Measurements from ENCODE around the gene HOXA13.

Gene HOXA13

GRCh38 chr7:27198871-27199801, 755 bp downstream of the HOXA13 start:
- Histone ChIP-seq H3K36me3 (ENCODE audit: control insufficient read depth, insufficient read depth, low read length) (no peaks in the 10 kb centered on the region), H3K9me3 (ENCODE audit: control insufficient read depth, low read length) (no peaks in the 10 kb centered on the region), H3K27ac (ENCODE audit: insufficient read depth, low read depth, low read length, poor library complexity, severe bottlenecking) (no peak overlapping the region), H3K4me3 (ENCODE audit: insufficient read depth, low read depth, low read length) (no peak overlapping the region), H3K4me1 (ENCODE audit: control insufficient read depth, insufficient read depth, low read length) (no peaks in the 10 kb centered on the region), H3K27me3 (ENCODE audit: control insufficient read depth, insufficient read depth, low read length, poor library complexity, severe bottlenecking) (peaks cover 99% of the 10 kb centered on the region)
- 2 to 3% methylated on average over 93 of the region's 93 CpGs for WGBS, 2 experiments

DNA sequence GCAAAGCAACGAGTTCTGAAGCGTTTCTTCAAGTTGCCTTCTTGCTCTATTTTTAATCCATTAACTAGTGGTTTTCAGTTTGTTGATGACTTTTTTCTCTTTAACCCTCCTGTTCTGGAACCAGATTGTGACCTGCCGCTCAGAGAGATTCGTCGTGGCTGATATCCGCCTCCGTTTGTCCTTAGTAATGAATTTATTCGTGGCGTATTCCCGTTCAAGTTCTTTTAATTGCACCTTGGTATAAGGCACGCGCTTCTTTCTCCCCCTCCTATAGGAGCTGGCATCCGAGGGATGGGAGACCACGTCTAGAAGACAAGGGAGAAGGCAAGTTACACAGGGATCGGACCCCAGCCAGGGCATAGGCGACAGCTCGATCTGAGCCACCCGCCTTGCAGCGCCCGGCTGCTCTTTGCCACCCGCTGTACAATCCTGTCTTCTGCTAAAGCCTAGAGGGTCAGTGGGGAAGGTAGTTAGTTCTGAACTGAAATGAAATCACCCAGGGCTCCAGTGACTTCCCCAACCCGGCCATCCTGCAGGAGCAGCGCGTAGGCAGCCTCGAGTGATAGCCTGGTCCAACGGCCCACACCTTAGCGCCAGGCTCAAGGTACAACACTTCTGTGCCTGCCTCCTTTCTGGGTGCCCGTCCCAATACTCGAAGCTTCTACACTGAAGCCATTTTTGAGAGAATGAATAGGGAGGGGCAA, 1.6 kb downstream of the HOXA13 start:
- no peak overlapping the region for H3K27ac ChIP-seq (ENCODE audit: insufficient read depth, low read depth, low read length, poor library complexity, severe bottlenecking)
- no peaks in the 10 kb centered on the region for H3K4me1 ChIP-seq (ENCODE audit: control insufficient read depth, insufficient read depth, low read length)
- no peaks in the 10 kb centered on the region for H3K36me3 ChIP-seq (ENCODE audit: control insufficient read depth, insufficient read depth, low read length)
- H3K9me3 ChIP-seq (ENCODE audit: control insufficient read depth, low read length) = no peaks in the 10 kb centered on the region
- H3K27me3 ChIP-seq (ENCODE audit: control insufficient read depth, insufficient read depth, low read length, poor library complexity, severe bottlenecking) = peaks cover 99% of the 10 kb centered on the region
- H3K4me3 ChIP-seq (ENCODE audit: insufficient read depth, low read depth, low read length) = no peak overlapping the region
- WGBS, 2 experiments = 10% methylated on average over 29 of the region's 29 CpGs

DNA sequence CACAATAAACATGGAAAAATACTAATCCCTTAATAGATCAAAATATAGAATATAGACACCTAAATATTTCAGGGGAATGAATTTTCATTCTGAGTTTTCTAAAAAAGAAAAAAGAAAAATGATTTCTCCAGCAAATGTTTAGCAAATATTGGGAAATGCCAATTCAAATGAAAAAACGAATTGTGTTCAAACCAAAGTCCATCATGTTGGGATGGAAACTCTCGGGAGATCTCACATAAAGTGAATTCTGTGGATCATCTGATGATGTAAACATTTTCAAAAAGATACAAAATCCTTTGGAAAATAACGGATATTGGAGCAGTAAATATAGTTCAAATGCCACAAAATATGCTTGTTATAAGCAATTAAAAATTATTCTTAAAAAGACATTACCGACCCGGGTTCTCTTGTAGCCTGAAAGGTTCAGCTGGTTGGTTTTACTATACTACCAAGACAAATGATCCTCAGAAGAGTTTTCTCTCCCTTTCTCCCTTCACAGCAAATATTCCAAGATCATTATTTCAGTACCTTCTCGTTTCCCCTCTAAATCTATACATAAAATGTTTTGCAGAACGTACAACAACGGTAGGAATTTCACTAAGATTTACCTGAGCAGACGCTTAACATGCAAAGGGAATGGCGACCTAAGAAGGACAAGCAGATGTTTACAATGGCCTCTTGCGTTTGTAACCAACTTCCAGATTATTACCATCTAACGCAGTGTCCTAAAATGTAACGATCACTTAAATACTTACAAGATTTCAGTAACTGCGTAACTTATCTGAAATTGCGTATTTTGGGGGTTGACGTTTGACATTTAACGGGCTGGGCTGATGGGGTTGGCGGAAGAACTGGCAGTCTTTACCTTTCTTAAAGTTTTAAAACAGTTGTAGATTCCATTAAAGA, 2.5 kb downstream of the HOXA13 start:
- Histone ChIP-seq H3K27me3 (ENCODE audit: control insufficient read depth, insufficient read depth, low read length, poor library complexity, severe bottlenecking) (peaks cover 99% of the 10 kb centered on the region), H3K27ac (ENCODE audit: insufficient read depth, low read depth, low read length, poor library complexity, severe bottlenecking) (no peak overlapping the region), H3K9me3 (ENCODE audit: control insufficient read depth, low read length) (no peaks in the 10 kb centered on the region), H3K36me3 (ENCODE audit: control insufficient read depth, insufficient read depth, low read length) (no peaks in the 10 kb centered on the region), H3K4me1 (ENCODE audit: control insufficient read depth, insufficient read depth, low read length) (no peaks in the 10 kb centered on the region), H3K4me3 (ENCODE audit: insufficient read depth, low read depth, low read length) (no peak overlapping the region)
- WGBS, 2 experiments = 29 to 32% methylated on average over 17 of the region's 18 CpGs

- H3K27me3 ChIP-seq (ENCODE audit: control insufficient read depth, insufficient read depth, low read length, poor library complexity, severe bottlenecking) = peaks cover 99% of the 10 kb centered on the region
- no peaks in the 10 kb centered on the region for H3K9me3 ChIP-seq (ENCODE audit: control insufficient read depth, low read length)
These were observed 3.6 kb downstream of the HOXA13 start for GRCh38 chr7:27196287-27196767.

GRCh38 chr7:27194686-27195379, 5.1 kb downstream of the HOXA13 start:
- Histone ChIP-seq H3K4me1 (ENCODE audit: control insufficient read depth, insufficient read depth, low read length) (no peaks in the 10 kb centered on the region), H3K27me3 (ENCODE audit: control insufficient read depth, insufficient read depth, low read length, poor library complexity, severe bottlenecking) (peaks cover 99% of the 10 kb centered on the region), H3K27ac (ENCODE audit: insufficient read depth, low read depth, low read length, poor library complexity, severe bottlenecking) (no peak overlapping the region), H3K36me3 (ENCODE audit: control insufficient read depth, insufficient read depth, low read length) (no peaks in the 10 kb centered on the region), H3K9me3 (ENCODE audit: control insufficient read depth, low read length) (no peaks in the 10 kb centered on the region), H3K4me3 (ENCODE audit: insufficient read depth, low read depth, low read length) (no peak overlapping the region)
- 42 to 50% methylated on average over 9 of the region's 9 CpGs for WGBS, 2 experiments

More at GRCh38 chr7:27196287-27196767, 3.6 kb downstream of the HOXA13 start:
- no peak overlapping the region for H3K27ac ChIP-seq (ENCODE audit: insufficient read depth, low read depth, low read length, poor library complexity, severe bottlenecking)
- no peak overlapping the region for H3K4me3 ChIP-seq (ENCODE audit: insufficient read depth, low read depth, low read length)
- H3K36me3 ChIP-seq (ENCODE audit: control insufficient read depth, insufficient read depth, low read length) = no peaks in the 10 kb centered on the region
- WGBS, 2 experiments = 1 to 4% methylated on average over 6 of the region's 6 CpGs
- no peaks in the 10 kb centered on the region for H3K4me1 ChIP-seq (ENCODE audit: control insufficient read depth, insufficient read depth, low read length)

DNA sequence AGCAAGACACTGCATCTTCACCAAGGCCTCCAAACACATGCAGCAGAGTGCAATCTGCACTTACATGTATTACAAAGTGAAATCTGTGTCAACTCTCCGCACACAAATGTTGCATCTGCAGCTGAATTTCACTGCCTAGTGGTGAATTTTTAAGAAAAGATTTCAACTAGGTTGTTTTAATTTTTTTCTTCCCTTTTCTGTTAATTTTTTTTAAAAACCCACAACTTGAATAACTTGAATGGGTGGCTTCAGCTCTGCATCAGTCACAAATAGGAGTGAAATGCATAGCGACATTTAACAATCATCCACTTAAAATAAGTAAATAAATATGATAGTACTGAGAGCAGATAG, 5.9 kb downstream of the HOXA13 start:
- no peak overlapping the region for H3K27ac ChIP-seq (ENCODE audit: insufficient read depth, low read depth, low read length, poor library complexity, severe bottlenecking)
- no peaks in the 10 kb centered on the region for H3K4me1 ChIP-seq (ENCODE audit: control insufficient read depth, insufficient read depth, low read length)
- peaks cover 100% of the 10 kb centered on the region for H3K27me3 ChIP-seq (ENCODE audit: control insufficient read depth, insufficient read depth, low read length, poor library complexity, severe bottlenecking)
- 8 to 16% methylated on average over 1 to 2 of the region's 2 CpGs for WGBS, 2 experiments
- H3K4me3 ChIP-seq (ENCODE audit: insufficient read depth, low read depth, low read length) = no peak overlapping the region
- H3K9me3 ChIP-seq (ENCODE audit: control insufficient read depth, low read length) = no peaks in the 10 kb centered on the region
- no peaks in the 10 kb centered on the region for H3K36me3 ChIP-seq (ENCODE audit: control insufficient read depth, insufficient read depth, low read length)

DNA sequence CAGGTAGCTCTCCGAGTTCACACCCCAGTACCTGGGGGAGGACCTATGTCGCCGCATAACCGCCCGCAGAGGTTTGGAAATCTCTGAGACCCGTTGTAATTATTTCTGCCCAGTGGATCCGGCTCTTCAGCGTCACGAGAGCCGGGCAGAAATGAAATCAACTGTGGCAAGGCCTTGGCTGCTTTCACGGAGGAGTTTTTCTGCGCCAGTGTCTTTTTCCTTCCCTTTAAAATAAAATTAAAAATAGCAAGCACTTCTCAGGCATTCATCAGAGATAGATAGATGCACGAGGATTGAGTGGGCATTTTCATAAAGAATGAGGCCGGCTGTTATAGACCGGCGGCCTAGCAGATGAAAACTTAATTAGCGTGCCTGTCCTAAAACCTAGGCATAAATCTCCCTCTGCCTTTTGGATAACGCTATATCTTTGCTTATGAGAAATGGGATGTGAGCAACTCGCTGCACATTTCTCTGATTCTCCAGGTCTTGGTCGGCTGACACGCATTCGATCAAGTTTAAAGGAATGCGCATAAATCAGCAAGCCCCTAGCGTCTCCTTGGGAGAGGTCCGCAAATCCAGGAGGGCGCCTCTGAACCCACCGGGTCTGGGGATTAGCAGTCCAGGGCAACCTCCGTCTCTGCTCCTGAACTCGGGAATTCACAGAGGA, 6.4 kb downstream of the HOXA13 start:
- WGBS, 2 experiments = 8 to 10% methylated on average over 29 of the region's 29 CpGs
- Histone ChIP-seq H3K27me3 (ENCODE audit: control insufficient read depth, insufficient read depth, low read length, poor library complexity, severe bottlenecking) (peaks cover 100% of the 10 kb centered on the region), H3K27ac (ENCODE audit: insufficient read depth, low read depth, low read length, poor library complexity, severe bottlenecking) (no peak overlapping the region), H3K4me1 (ENCODE audit: control insufficient read depth, insufficient read depth, low read length) (no peaks in the 10 kb centered on the region), H3K4me3 (ENCODE audit: insufficient read depth, low read depth, low read length) (no peak overlapping the region), H3K36me3 (ENCODE audit: control insufficient read depth, insufficient read depth, low read length) (no peaks in the 10 kb centered on the region), H3K9me3 (ENCODE audit: control insufficient read depth, low read length) (no peaks in the 10 kb centered on the region)

DNA sequence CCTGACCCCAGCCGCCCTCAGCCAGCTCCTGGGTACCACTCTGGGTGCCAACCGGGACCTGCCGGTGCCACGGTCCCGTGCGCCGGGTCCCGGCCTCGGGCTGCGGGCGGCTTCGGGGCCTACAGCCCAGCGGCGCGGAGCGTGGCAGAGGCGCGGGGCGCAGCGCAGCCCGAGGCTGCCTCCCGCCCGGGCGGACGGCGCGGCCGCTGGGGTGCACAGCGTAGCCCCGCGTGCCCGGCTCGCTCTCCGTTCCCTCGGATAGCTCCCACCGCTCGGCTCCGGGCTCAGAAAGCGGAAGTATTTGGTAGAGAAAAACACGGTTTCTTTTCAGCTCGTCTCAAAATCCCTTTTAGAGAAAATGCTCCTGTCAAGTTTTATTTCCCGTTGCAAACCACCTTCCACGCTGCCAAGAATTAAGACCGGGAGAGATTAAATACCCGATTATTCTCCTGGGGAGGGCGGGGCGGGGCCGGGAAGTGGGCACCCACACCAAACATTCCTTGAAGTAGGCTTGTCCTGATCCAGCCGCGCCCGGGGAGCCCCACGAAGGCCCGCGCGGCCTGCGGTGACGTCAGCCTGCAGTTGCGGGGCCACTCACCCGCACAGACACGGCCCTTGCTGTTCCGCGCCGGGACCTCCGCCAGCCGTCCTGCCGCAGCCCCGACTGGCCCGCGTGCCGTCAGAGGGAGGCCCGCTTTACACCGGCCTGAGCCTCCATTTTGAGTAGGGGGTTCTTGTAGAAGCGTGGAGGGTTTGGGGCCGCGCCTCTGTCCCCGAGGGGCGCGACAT, 7.2 kb downstream of the HOXA13 start:
- Histone ChIP-seq H3K36me3 (ENCODE audit: control insufficient read depth, insufficient read depth, low read length) (no peaks in the 10 kb centered on the region), H3K27me3 (ENCODE audit: control insufficient read depth, insufficient read depth, low read length, poor library complexity, severe bottlenecking) (peaks cover 100% of the 10 kb centered on the region), H3K4me1 (ENCODE audit: control insufficient read depth, insufficient read depth, low read length) (no peaks in the 10 kb centered on the region), H3K4me3 (ENCODE audit: insufficient read depth, low read depth, low read length) (no peak overlapping the region), H3K27ac (ENCODE audit: insufficient read depth, low read depth, low read length, poor library complexity, severe bottlenecking) (no peak overlapping the region), H3K9me3 (ENCODE audit: control insufficient read depth, low read length) (no peaks in the 10 kb centered on the region)
- 3 to 4% methylated on average over 78 of the region's 78 CpGs for WGBS, 2 experiments

All from ectodermal cell (in vitro differentiated cells).